GM21367 (cell line): Measurements from ENCODE around the gene ST8SIA2.
"Not testable (repeated sequence)": the region's sequence is repeated elsewhere in the genome, so short reads cannot be mapped to it uniquely, and the experiment has no call there.

ENCODE experiments used
- ATAC-seq: cut with Tn5 transposase; IDR thresholded peaks from one replicate; pipeline ENCODE4 v1.9.1; 2021; ENCODE audit not compliant: unreplicated experiment

Gene ST8SIA2

GRCh38 chr15:92435145-92435544 is 41.5 kb downstream of the ST8SIA2 start:
- ATAC-seq = no peak

GRCh38 chr15:92438471-92438870 is 44.8 kb downstream of the ST8SIA2 start:
- ATAC-seq = no peak

GRCh38 chr15:92443381-92443780 is 49.7 kb downstream of the ST8SIA2 start:
- no peak for ATAC-seq

GRCh38 chr15:92444631-92445030 is 51.0 kb downstream of the ST8SIA2 start:
- ATAC-seq = no peak

GRCh38 chr15:92448370-92448769 is 54.7 kb downstream of the ST8SIA2 start:
- no peak for ATAC-seq

- ATAC-seq = no peak
Measured at GRCh38 chr15:92449476-92449875, 55.8 kb downstream of the ST8SIA2 start.

- no peak for ATAC-seq
Measured at GRCh38 chr15:92451225-92451825, 57.6 kb downstream of the ST8SIA2 start.

- ATAC-seq = no peak
Measured at GRCh38 chr15:92452143-92452542, 58.5 kb downstream of the ST8SIA2 start.

- ATAC-seq = no peak
Measured at GRCh38 chr15:92453607-92454006, 59.9 kb downstream of the ST8SIA2 start.

GRCh38 chr15:92454555-92455105 is 60.9 kb downstream of the ST8SIA2 start:
- ATAC-seq = no peak

- no peak for ATAC-seq
Measured at GRCh38 chr15:92455271-92455670, 61.6 kb downstream of the ST8SIA2 start.

- ATAC-seq = no peak
Measured at GRCh38 chr15:92457471-92458041, 63.9 kb downstream of the ST8SIA2 start.

- no peak for ATAC-seq
Measured at GRCh38 chr15:92460023-92460422, 66.3 kb downstream of the ST8SIA2 start.

GRCh38 chr15:92462424-92463125 is 68.9 kb downstream of the ST8SIA2 start:
- ATAC-seq = no peak

GRCh38 chr15:92463352-92463751 is 69.7 kb downstream of the ST8SIA2 start:
- ATAC-seq = no peak

GRCh38 chr15:92463826-92464225 is 70.1 kb downstream of the ST8SIA2 start:
- no peak for ATAC-seq

GRCh38 chr15:92466834-92467233 is 73.2 kb downstream of the ST8SIA2 start:
- ATAC-seq = no peak

- ATAC-seq = no peak
Measured at GRCh38 chr15:92467245-92467644, 73.6 kb downstream of the ST8SIA2 start.

GRCh38 chr15:92468991-92469390 is 75.3 kb downstream of the ST8SIA2 start:
- no peak for ATAC-seq

- ATAC-seq = no peak
Measured at GRCh38 chr15:92471288-92471687, 77.6 kb downstream of the ST8SIA2 start.

- ATAC-seq = no peak
Measured at GRCh38 chr15:92473756-92474155, 80.1 kb downstream of the ST8SIA2 start.

GRCh38 chr15:92479730-92480129 is 86.0 kb downstream of the ST8SIA2 start:
- not testable (repeated sequence) for ATAC-seq
